GM23338 (cell line): Measurements from ENCODE around the gene SRP72.

Experiments used
- CREB1 ChIP-seq: fragments of 250-450 bp; sonication (Bioruptor Pico); IDR thresholded peaks from 2 replicates; pipeline ENCODE4 v1.5.0; 2020; ENCODE audit warnings: low read depth, mild to moderate bottlenecking, moderate library complexity
- CTCF ChIP-seq, 2 experiments: fragments of 200-600 bp in 1 of 2; sonication (generic) in 1 of 2; conservative IDR thresholded peaks; 2 replicates each; pipeline versions ENCODE4 v1.5.1 to v1.6.1; 2016 to 2017; ENCODE audit warnings: antibody characterized with exemption in 2 of 2, low read depth in 2 of 2, mild to moderate bottlenecking in 2 of 2, moderate library complexity in 1 of 2
- ETS1 ChIP-seq: IDR thresholded peaks from 2 replicates; pipeline ENCODE4 v1.6.1; 2016; ENCODE audit warnings: antibody characterized with exemption
- EZH2 ChIP-seq: fragments of 200-600 bp; sonication (generic); IDR thresholded peaks from one replicate; pipeline ENCODE4 v1.8.0; 2017; ENCODE audit warnings: antibody characterized with exemption, mild to moderate bottlenecking, low read depth; ENCODE audit not compliant: unreplicated experiment
- EZH2phosphoT487 ChIP-seq: fragments of 200-600 bp; sonication (generic); IDR thresholded peaks from one replicate; pipeline ENCODE4 v1.8.1; 2018; ENCODE audit warnings: antibody characterized with exemption; ENCODE audit not compliant: unreplicated experiment
- JUNB ChIP-seq: IDR thresholded peaks from one replicate; pipeline ENCODE4 v1.6.1; 2016; ENCODE audit warnings: antibody characterized with exemption; ENCODE audit not compliant: unreplicated experiment
- NANOG ChIP-seq: IDR thresholded peaks from 2 replicates; pipeline ENCODE4 v1.6.1; 2016; ENCODE audit warnings: antibody characterized with exemption, borderline replicate concordance
- POLR2AphosphoS5 ChIP-seq: IDR thresholded peaks from 2 replicates; pipeline ENCODE4 v1.6.1; 2016; ENCODE audit warnings: antibody characterized with exemption, low read depth
- REST ChIP-seq: IDR thresholded peaks from one replicate; pipeline ENCODE4 v1.6.1; 2018; ENCODE audit warnings: antibody characterized with exemption; ENCODE audit not compliant: unreplicated experiment
- STAT1 ChIP-seq: IDR thresholded peaks from one replicate; pipeline ENCODE4 v1.6.1; 2016; ENCODE audit warnings: antibody characterized with exemption; ENCODE audit not compliant: unreplicated experiment
- ZNF114 ChIP-seq: fragments of 250-450 bp; sonication (Bioruptor Pico); IDR thresholded peaks from 2 replicates; pipeline ENCODE4 v1.5.0; 2020; ENCODE audit warnings: mild to moderate bottlenecking, moderate library complexity
- ZNF331 ChIP-seq: fragments of 250-450 bp; sonication (Bioruptor Pico); IDR thresholded peaks from 2 replicates; pipeline ENCODE4 v1.5.0; 2020; ENCODE audit warnings: low read depth, mild to moderate bottlenecking, moderate library complexity
- ZNF462 ChIP-seq: fragments of 250-450 bp; sonication (Bioruptor Pico); IDR thresholded peaks from 2 replicates; pipeline ENCODE4 v1.5.0; 2020; ENCODE audit warnings: mild to moderate bottlenecking, moderate library complexity

- TF ChIP-seq CTCF (conservative IDR thresholded peaks at IDR 0.05; ENCODE audit: low read depth in 2 of 2) (no peak), EZH2 (no peak), EZH2phosphoT487 (no peak), STAT1 (no peak), REST (no peak), POLR2AphosphoS5 (no peak), ETS1 (no peak), CREB1 (CRISPR knock-in tag) (no peak), ZNF331 (CRISPR knock-in tag) (no peak), ZNF114 (no peak), NANOG (no peak), JUNB (no peak), ZNF462 (no peak)
Measured at GRCh38 chr4:56426273-56426672, 41.1 kb upstream of the SRP72 start.
